ENCODE measurements around the gene SMOC2. TPM values are rescaled to one million over a fixed set of nuclear protein-coding genes. Genes with fewer than 3 reads are reported as not detected.

The SMOC2 gene
- total RNA-seq, 1 experiment from 2014 or later = 0.42 TPM

DNA sequence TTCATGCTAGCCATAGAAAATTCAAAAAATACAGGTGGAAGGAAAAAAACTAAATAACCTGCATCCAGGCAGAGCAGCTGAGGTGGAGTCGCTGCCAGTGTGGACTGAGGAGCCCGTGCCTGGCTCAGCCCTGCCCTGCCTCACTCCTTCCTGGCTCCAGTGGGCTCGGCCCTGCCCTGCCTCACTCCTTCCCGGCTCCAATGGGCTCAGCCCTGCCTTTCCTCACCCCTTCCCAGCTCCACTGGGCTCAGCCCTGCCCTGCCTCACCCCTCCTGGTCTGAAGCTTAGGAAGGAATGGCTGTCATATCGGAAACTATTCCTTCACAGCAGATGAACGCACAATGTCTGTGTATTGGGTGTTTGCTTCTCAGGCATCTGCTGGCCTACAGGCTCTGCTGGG, 142.1 kb downstream of the SMOC2 start (continued):
- TF ChIP-seq, protein P1, sequence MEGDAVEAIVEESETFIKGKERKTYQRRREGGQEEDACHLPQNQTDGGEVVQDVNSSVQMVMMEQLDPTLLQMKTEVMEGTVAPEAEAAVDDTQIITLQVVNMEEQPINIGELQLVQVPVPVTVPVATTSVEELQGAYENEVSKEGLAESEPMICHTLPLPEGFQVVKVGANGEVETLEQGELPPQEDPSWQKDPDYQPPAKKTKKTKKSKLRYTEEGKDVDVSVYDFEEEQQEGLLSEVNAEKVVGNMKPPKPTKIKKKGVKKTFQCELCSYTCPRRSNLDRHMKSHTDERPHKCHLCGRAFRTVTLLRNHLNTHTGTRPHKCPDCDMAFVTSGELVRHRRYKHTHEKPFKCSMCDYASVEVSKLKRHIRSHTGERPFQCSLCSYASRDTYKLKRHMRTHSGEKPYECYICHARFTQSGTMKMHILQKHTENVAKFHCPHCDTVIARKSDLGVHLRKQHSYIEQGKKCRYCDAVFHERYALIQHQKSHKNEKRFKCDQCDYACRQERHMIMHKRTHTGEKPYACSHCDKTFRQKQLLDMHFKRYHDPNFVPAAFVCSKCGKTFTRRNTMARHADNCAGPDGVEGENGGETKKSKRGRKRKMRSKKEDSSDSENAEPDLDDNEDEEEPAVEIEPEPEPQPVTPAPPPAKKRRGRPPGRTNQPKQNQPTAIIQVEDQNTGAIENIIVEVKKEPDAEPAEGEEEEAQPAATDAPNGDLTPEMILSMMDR (IDR thresholded peaks at IDR 0.05 in 2 of 3, conservative IDR thresholded peaks at IDR 0.05 in 1 of 3; ENCODE audit: borderline replicate concordance in 1 of 3, insufficient read depth in 1 of 3, low read depth in 2 of 3, low read length in 2 of 3) = no peak

DNA sequence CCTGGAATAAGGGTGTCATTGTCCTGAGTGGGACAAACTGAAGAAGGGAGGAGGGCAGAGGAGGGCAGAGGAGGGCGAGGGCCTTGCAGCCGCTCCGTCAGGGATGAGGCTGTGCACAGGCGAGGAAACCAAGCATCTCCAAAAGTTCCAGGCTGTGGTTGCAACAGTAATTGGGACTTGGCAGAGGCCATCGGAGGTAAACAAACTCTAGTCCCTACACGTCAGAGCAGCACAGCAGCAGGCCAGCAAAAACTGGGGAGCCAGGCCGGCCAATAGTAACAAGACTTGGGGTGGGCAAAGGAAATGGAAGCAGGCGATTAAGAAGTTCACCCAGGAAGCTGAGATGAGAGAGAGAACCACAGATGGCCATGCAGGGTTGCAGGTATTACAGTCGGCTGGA, 142.8 kb downstream of the SMOC2 start:
- Histone ChIP-seq H3K4me3 (replicated peaks in 1 of 2; ENCODE audit: low read depth in 1 of 2, low read length in 2 of 2) (no peak overlapping the region), H3K9me3 (ENCODE audit: control insufficient read depth in 1 of 2, insufficient read depth in 1 of 2, low read depth in 1 of 2, low read length in 2 of 2) (no peaks in the 10 kb centered on the region), H4K20me1 (ENCODE audit: insufficient read depth) (no peaks in the 10 kb centered on the region), H3K9ac (ENCODE audit: low read length) (no peak overlapping the region), H3K36me3 (ENCODE audit: control insufficient read depth in 1 of 2, insufficient read depth in 2 of 2, low read length in 2 of 2) (no peaks in the 10 kb centered on the region), H2AFZ (ENCODE audit: low read depth, low read length, poor library complexity, severe bottlenecking) (no peak overlapping the region), H3K4me2 (ENCODE audit: low read length) (no peak overlapping the region), H3K9me2 (ENCODE audit: insufficient read depth) (no peaks in the 10 kb centered on the region; the same call in 1 of the 2 replicates), H3K27me3 (ENCODE audit: insufficient read depth, low read length) (0 out of 2 replicates have a peak, but pooled peaks cover 3% of the 10 kb centered on the region), H3K79me2 (ENCODE audit: insufficient read depth, low read length) (no peaks in the 10 kb centered on the region), H3K27ac (ENCODE audit: low read depth, low read length) (no peak overlapping the region), H3K4me1 (ENCODE audit: control insufficient read depth in 1 of 2, insufficient read depth in 2 of 2, low read length in 2 of 2) (no peaks in the 10 kb centered on the region)
- ATAC-seq = no peak
- TF ChIP-seq ZFX (IDR thresholded peaks at IDR 0.05) (no peak), SP1 (IDR thresholded peaks at IDR 0.05; ENCODE audit: low read depth) (no peak), EZH2phosphoT487 (IDR thresholded peaks at IDR 0.05; ENCODE audit: borderline replicate concordance) (no peak), ELF1 (IDR thresholded peaks at IDR 0.05; ENCODE audit: borderline replicate concordance, low read depth) (no peak), JUND (IDR thresholded peaks at IDR 0.05) (no peak), ZNF274 (IDR thresholded peaks at IDR 0.05; ENCODE audit: low read depth, low read length) (no peak)
- TF ChIP-seq, protein P2, sequence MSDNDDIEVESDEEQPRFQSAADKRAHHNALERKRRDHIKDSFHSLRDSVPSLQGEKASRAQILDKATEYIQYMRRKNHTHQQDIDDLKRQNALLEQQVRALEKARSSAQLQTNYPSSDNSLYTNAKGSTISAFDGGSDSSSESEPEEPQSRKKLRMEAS (IDR thresholded peaks at IDR 0.05) = no peak
- TF ChIP-seq, protein P3, sequence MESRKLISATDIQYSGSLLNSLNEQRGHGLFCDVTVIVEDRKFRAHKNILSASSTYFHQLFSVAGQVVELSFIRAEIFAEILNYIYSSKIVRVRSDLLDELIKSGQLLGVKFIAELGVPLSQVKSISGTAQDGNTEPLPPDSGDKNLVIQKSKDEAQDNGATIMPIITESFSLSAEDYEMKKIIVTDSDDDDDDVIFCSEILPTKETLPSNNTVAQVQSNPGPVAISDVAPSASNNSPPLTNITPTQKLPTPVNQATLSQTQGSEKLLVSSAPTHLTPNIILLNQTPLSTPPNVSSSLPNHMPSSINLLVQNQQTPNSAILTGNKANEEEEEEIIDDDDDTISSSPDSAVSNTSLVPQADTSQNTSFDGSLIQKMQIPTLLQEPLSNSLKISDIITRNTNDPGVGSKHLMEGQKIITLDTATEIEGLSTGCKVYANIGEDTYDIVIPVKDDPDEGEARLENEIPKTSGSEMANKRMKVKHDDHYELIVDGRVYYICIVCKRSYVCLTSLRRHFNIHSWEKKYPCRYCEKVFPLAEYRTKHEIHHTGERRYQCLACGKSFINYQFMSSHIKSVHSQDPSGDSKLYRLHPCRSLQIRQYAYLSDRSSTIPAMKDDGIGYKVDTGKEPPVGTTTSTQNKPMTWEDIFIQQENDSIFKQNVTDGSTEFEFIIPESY (IDR thresholded peaks at IDR 0.05; ENCODE audit: extremely low read depth, insufficient replicate concordance, low read length) = no peak
- TF ChIP-seq, protein P4, sequence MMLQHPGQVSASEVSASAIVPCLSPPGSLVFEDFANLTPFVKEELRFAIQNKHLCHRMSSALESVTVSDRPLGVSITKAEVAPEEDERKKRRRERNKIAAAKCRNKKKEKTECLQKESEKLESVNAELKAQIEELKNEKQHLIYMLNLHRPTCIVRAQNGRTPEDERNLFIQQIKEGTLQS (IDR thresholded peaks at IDR 0.05) = no peak
- no peak for DNase-seq (ENCODE audit: low read depth, low spot score)
- BruUV-seq (replicated peaks) = no TSS peak
- RAD21 ChIA-PET (ENCODE audit: low non-redundant PET in 1 of 2, low total read pairs in 2 of 2, uncharacterized antibody in 2 of 2, unreplicated experiment in 2 of 2) = no interaction called here
- POLR2A ChIA-PET = no interaction called here
- intact Hi-C loops (cut with micrococcal nuclease) = no loop called here
- CTCF ChIA-PET = no interaction called here
